ENCODE measurements around the gene CDC42.

- no peak for TF ChIP-seq POLR2A (IDR thresholded peaks at IDR 0.05; ENCODE audit: low read depth)
- no peak for TF ChIP-seq POLR2AphosphoS5 (IDR thresholded peaks at IDR 0.05)
- no peak for TF ChIP-seq CTCF (IDR thresholded peaks at IDR 0.05)
- TF ChIP-seq EP300 (IDR thresholded peaks at IDR 0.05) = no peak
Measured at GRCh38 chr1:22056043-22056442, 3.5 kb downstream of the CDC42 start.
